HG03097 (cell line): ENCODE data around the gene PDXP.

Source experiments
- ATAC-seq: cut with Tn5 transposase; IDR thresholded peaks from one replicate; pipeline ENCODE4 v1.9.1; 2021; ENCODE audit not compliant: unreplicated experiment, low FRiP score

The PDXP gene

GRCh38 chr22:37672206-37672919 is 13.8 kb downstream of the PDXP start:
- ATAC-seq: no peak

GRCh38 chr22:37672920-37673455 is 14.5 kb downstream of the PDXP start:
- no peak for ATAC-seq

DNA sequence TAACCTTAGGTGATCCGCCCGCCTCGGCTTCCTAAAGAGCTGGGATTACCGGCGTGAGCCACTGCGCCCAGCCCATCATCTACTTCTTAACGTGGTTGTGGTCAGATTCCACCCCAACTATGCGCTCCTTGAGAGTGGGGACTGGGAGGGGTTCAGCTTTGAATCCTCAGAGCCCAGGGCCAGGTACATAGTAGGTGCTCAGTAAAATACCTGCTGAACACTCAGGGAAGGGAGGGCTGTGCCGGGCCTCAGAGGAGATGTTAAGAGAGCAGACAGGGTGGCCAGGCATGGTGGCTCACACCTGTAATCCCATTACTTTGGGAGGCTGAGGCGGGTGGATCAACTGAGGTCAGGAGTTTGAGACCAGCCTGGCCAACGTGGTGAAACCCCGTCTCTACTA is 15.7 kb downstream of the PDXP start:
- ATAC-seq: no peak

DNA sequence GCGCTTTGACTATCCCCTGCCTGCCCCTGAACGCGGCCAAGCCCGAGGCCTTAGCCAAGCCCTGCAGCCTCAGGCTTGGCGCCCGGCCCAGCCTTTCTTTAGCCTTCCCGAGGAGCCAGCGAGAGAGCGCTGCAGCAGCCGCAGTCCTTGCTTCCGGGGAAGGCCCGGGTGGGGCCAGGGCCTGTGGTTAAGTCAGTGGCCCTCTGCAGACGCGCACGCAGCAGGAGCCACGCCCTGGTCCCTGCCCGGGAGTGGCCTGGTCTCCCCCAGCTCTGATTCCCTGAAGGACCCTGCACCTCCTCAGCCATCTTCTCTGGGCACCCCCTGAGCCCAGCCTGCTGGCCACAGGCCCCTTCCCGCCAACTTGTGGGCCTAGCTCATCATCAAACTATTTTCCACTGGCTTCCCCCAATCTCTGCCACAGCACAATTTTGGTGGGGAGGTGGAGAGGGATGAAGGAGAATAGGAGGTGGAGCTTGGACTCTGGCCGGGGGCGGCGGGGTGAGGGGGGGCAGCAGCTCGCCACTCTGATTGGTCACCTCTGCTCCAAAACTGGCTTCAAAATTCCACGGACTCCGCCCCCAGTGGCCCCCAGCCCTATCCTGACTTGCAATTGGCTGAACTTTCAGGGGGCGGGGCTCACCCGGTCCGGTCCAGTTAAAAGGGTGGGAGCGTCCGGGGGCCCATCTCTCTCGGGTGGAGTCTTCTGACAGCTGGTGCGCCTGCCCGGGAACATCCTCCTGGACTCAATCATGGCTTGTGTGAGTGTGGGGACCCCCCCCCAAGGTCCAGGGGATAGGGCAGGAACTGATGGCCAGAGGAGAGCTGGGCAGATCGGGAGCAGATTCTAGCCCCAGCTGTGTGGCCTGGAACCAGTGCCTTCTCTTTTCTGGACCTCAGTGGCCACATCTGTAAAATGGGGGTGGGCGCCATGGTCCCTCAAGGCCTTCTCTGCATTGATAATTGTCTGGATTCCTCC is 16.7 kb downstream of the PDXP start, which contains the start of gene LGALS1:
Gene LGALS1 (plus strand): TSS at position 686 of the 979 bp plus-strand sequence. CDS start 67 bp downstream, at position 753.
- peak; percentile 31 for ATAC-seq

DNA sequence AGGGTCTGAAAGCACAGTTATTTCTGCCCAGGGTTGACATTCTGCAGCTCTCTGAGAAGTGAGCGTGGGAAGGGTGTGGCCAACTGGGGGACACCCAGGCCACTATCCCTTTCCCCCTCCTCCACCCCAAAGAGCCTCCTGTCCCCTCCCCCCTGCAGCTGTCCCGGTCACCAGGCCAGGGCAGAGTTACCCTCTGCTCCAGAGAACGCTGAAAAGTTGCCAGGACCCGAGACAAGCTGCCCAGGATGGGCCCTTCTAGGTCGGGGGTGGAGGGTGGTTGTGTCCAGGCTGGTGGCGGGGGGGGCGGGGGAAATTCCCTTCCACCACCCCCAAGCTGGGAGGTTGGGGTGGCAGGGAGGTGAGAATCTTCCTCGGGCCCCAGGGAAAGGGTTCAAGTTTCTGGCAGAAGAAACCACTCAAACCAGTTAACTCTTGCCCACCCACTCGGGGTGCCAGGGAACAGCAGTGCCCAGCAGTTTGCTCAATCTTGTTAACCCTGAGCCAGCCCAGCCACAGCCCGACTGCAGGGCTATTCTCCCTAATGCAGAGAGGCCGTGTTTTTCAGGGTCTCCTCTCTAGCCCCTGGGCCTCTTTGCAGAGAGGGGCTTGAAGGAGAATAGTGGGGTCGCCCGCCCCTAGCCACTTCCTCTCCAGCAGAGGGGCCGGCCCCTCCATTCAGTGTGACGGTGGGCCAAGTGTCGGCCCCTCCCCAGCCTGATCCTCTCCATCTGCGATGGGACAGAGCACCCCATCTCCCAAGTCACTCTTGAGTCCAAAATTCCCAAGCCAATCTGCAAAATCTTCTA is 17.6 kb downstream of the PDXP start:
- no peak for ATAC-seq

DNA sequence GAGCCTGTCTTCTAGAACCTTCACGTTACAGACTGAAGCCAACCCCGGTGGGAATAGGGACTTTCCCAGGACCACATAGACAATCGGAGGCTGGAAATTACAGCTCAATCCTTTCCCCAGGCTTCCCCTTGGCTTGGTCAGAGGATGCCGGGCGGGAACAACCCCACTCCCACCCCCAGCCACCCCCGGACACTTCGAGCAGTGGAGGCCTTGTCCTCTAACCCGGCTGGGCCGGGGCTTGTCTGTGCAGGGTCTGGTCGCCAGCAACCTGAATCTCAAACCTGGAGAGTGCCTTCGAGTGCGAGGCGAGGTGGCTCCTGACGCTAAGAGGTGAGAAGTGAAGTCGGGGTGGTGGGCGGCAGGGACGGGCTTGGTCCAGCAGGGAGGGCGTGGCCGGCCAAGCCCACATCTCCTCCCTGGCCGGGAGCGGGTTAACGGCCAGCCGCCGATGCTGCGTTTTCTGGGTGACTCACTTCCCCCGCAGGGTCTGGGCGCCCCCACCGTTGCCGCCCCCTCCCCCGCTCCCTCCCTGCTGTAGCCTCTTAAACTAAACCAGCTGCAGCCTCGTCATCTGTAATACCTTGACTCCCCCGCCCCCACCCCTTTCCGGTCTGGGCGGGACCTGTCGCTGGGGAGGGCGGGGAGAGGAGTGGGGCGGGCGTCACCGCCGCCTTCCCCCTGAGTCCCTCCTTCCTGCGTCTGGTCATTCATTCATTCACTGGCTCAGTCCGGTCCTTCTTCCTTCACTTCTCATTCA is 18.4 kb downstream of the PDXP start:
- peak; percentile 48 for ATAC-seq

GRCh38 chr22:37677493-37677974 is 19.0 kb downstream of the PDXP start:
- ATAC-seq: no peak

- no peak for ATAC-seq
Observed at GRCh38 chr22:37678372-37678771, 19.8 kb downstream of the PDXP start.

DNA sequence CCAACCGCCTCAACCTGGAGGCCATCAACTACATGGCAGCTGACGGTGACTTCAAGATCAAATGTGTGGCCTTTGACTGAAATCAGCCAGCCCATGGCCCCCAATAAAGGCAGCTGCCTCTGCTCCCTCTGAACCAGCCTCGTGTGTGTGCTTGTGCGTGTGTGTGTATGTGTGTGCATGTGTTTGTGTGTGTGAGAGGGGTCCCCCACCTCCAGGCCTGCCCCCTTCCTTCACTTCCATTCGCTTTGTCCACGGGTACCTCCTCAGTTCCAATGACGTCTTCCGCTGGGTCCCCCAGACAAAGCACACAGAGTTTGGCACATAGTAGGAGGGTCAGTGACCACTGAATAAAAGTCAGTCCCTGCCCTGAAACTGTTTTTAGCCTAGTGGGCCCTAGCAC is 21.1 kb downstream of the PDXP start:
- ATAC-seq: no peak

DNA sequence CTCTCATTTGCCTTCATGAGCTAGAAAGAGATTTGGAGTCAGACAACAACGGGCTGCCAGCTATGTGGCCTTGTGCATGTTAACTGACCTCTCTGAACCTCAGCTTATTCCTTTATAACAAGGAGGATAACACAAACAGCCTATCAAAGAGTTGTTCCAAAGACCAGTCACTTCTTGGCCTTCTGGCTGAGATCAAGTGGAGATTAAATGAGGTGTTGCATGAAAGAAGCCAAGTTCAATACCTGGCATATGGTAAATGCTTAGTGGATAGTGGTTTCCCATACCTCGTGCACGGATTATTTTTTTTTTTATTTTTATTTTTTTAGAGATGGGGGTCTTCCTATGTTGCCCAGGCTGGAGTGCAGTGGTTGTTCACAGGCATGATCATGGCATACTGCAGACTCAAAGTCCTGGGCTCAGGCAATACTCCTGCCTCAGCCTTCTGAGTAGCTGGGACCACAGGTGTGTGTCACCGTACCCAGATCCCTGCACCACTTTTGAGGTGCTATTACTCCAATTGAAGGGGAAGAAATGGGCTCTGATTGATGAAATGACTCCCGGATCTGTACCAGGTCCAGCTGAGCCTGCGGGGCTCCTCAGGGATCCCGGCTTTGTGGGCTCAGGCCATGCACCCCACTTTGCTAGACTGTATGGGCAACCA is 21.8 kb downstream of the PDXP start:
- ATAC-seq: no peak

GRCh38 chr22:37681001-37681424 is 22.5 kb downstream of the PDXP start:
- no peak for ATAC-seq

- ATAC-seq: no peak
Observed at GRCh38 chr22:37681556-37682049, 23.1 kb downstream of the PDXP start.

DNA sequence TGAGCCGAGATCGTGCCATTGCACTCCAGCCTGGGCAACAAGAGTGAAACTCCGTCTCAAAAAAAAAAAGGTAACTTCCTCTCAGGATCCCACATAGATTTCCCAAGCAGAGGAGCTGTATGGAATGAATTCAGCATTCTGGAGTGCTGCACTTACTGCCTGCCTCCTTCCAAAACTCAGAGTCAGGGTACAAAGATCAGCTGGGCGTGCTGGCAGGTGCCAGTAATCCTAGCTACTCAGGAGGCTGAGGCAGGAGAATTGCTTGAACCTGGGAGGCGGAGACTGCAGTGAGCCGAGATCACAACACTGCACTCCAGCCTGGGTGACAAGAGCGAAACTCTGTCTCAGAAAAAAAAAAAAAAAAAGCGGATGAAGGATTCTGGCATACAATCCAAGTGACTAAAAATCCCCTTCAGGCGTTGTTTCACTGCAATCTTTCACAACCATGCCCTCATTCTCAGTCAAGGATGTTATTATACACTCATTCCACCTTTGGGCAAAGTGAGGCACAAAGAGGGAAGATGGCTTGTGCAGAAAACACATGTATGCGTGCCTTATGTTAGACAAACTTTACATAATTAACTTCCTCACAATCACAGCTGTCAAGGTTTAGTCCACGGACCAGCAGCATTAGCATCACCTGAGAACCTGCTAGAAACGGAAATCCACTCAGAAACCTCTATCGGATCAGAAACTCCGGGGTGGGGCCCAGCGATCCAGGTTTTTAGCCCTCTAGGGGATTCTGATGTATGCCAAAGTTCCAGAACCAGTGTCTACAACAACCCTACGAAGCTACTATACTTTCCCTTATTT is 26.5 kb downstream of the PDXP start:
- no peak for ATAC-seq

GRCh38 chr22:37686002-37686982 is 27.8 kb downstream of the PDXP start, which contains the start of gene NOL12:
Gene NOL12 (plus strand): TSS chr22:37686343. CDS start chr22:37686393, 50 bp downstream.
- peak; percentile 53 for ATAC-seq

- no peak for ATAC-seq
Observed at GRCh38 chr22:37690407-37690806, 31.9 kb downstream of the PDXP start.

DNA sequence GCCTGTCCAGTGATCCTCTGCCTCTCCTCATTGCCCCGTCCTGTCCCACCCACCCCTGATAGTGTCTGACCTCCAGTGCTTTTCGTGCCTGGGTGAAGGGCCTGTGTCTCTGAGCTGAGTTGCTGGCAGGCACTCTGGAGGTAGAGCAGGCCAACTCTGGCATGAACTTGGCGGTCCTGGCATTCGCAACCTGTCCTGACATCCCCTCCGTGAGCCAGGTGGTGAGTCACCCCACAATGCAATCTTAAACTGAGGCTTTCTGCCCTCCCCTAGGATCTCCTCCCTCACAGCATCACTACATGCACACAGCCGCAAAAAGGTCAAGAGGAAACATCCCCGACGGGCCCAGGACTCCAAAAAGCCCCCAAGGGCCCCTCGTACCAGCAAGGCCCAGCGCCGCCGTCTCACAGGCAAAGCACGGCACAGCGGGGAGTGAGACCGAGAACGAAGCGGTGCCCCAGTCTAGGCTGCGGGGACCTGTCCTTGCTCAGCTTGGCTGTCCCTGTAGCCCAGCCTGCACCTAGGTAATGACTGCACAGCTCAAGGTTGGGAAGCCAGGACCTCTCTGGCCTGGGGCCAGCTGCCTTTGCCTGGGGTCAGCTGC is 32.5 kb downstream of the PDXP start:
- no peak for ATAC-seq
